ENCODE results near the gene ENHO.

DNA sequence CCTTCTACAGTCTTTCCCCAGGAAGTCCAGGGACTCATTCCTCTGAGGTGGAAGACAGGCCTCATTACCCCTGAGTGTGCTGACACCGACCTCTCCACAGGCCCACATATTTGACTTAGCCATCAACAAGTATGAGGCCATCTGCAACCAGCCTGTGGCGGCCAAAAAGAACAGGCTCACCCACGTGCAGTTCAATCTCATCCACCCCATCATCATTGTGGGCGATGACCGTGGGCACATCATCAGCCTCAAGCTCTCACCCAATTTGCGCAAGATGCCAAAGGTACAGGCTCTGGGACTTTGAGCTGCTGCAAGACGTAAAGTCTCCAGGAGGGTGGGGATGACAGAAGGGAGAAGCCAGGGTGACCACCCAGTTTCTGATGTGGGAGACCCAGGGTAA is 5.6 kb downstream of the ENHO start:
- TF ChIP-seq, protein P1, sequence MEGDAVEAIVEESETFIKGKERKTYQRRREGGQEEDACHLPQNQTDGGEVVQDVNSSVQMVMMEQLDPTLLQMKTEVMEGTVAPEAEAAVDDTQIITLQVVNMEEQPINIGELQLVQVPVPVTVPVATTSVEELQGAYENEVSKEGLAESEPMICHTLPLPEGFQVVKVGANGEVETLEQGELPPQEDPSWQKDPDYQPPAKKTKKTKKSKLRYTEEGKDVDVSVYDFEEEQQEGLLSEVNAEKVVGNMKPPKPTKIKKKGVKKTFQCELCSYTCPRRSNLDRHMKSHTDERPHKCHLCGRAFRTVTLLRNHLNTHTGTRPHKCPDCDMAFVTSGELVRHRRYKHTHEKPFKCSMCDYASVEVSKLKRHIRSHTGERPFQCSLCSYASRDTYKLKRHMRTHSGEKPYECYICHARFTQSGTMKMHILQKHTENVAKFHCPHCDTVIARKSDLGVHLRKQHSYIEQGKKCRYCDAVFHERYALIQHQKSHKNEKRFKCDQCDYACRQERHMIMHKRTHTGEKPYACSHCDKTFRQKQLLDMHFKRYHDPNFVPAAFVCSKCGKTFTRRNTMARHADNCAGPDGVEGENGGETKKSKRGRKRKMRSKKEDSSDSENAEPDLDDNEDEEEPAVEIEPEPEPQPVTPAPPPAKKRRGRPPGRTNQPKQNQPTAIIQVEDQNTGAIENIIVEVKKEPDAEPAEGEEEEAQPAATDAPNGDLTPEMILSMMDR (conservative IDR thresholded peaks at IDR 0.05 in 1 of 2, IDR thresholded peaks at IDR 0.05 in 1 of 2; ENCODE audit: extremely low read depth in 1 of 2, insufficient read depth in 1 of 2, low read depth in 1 of 2, low read length in 2 of 2): no peak
- TF ChIP-seq EZH2 (IDR thresholded peaks at IDR 0.05; ENCODE audit: borderline replicate concordance, low read length): no peak

Data from mammary epithelial cell (primary cell).